HCEC 1CT (cell line): Measurements from ENCODE around the gene NRXN2.

ENCODE experiments used
- DNase-seq: peaks from one replicate; pipeline ENCODE4 v3.0.0-alpha.2; 2017

Gene NRXN2

DNA sequence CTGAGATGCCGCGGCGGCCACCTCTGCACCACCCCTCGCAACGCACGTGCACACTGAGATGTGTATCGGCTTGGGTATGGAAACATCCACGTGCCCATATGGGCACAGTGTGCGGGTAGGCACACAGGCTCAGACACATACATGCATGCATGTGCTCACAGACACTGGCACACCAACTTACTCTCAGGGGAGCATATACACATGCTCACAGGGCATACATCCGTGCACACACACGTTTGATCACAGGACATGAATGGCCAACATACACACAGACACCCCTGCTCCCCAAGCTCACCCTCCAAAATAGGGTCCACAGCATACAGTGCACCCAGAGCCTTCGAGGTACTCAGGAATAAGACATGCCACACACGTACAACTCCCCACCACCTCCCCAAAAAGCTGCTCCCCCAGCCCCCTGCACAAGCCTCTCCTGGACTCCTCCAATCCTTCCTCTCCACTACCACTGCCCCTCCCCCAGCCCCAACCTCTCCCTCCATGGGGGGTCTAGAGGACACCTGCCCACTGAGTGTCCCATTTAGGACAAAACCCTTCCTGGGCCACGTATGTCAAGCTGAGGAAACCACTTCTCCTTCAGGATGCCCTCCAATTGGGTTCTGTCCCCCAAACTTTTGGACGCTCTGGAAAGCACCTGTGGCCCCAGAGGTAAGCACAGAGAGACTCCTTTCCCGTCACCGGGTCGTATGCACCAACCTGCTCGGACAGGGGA is 78.9 kb downstream of the NRXN2 start:
- DNase-seq, result no peak

DNA sequence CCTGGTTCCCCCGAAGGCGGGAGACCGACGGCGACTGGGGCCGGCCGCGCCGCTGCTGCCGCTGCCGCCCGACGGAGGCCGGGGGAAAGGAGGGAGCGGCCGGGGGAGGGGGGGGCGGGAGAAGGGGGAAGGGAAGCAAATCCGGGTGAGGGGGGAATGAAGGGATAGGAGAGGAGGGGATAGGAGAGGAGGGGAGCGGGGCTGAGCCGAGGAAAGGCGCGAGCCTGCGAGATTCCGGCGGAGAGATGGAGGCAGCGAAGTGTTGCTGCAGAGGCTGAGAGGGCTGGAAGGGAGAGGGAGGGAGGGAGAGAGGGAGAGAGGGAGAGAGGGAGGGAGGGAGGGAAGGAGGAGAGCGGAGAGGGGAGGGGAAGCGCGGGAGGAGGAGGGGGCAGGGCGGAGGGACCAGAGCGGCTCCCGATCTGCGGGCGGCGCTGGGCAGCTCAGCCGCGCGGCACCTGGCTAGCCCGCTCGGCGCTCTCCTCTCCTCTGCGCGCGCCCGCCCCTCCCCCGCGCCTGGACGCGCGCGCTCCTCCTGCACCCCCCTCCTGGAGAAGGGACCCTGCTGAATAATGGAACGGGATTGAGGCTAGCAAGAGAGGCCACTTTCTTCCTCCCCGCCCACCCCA is 79.6 kb downstream of the NRXN2 start:
- DNase-seq, result no peak

DNA sequence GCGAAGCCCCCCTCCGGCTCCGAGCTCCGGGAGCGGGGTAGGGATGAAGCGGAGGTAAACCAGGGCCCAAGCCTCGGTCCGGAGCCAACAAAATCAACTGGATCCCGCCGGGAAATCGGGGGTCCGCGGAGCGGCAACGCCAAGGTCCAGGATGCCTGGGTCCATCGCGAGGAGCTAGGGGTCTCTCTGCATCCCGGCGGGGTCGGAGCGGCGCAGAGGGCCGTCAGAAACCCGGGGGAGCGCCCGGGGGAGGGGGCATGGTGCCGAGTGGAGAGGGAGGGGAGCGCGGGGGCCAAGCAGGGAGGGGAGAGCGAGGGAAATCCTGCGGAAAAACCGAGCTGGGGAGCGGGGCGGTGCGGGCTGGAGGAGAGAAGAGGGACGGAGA is 80.1 kb downstream of the NRXN2 start:
- DNase-seq, result no peak

DNA sequence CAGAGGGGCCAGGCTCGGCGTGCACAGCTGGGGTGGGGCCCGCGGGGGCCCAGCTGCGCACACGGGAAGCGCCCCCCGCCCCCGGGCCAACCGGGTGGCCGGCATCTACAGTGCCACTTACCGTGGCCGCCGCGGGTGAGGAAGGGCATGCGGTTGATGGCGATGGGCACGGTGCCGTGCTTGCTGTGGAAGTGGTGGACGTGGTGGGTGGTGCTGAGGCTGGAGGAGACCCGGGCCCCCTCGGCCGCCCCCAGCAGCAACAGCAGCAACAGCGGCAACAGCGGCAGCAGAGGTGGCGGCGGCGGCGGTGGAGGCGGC is 80.6 kb downstream of the NRXN2 start:
- DNase-seq, result no peak

DNA sequence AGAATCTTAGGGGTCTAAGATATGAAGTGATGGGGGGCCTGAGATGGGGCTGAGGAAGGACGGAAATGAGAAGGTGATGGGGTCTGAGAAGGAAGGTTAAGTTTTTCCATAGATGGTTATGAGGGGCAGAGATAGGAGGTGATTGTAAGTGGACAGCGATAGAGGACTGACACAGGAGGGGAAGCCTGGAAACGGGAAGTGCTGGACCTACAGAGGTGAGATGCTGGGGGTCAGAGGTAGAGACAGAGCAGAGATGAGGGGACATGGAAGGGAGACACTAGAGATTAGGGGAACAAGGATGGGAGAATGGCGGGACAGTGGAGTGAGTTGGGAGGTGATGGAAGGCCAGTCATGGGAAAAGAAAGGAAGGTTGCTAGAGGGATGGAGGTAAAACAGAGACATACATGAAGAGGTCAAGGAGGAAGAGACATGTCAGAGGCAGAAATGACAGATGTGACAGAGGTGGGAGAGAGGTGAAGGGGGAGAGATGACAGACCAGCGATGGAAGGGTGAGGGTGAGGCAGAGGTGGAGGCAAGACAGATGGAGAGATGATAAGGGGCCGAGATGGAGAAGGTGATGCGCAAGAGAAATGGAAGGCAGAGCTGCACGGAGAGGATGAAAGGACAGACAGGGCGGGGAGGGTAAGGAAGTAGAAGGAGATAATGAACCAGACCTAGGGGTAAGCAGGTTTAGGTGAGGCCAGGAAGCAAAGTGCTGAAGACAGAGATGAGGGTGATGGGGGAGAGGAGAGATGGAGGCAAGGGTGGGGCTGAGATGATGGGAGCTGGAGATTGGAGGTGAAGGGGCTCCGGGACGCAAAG is 81.2 kb downstream of the NRXN2 start:
- DNase-seq, result no peak

DNA sequence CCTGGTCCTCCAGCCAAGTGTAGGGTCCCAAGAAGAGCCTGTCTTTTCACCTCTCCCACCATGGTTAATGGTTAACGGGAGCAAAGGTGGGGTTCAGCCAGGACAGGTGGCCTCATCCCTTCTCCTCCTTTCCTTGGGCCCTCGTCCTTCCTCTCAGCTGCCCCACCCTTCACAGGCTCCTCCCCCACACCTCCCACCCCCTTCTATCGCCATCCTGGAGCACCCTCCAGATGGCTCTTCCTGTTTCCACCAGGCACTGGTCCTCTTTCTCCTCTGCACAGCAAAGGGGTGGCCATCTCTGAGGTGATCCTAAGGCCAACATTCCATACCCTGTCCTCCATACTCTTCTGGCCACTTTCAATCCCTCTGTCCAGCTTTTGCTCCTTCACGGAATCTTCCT is 83.1 kb downstream of the NRXN2 start:
- DNase-seq, result no peak

- no peak for DNase-seq
These were observed 84.2 kb downstream of the NRXN2 start for GRCh38 chr11:64638829-64639228.

DNA sequence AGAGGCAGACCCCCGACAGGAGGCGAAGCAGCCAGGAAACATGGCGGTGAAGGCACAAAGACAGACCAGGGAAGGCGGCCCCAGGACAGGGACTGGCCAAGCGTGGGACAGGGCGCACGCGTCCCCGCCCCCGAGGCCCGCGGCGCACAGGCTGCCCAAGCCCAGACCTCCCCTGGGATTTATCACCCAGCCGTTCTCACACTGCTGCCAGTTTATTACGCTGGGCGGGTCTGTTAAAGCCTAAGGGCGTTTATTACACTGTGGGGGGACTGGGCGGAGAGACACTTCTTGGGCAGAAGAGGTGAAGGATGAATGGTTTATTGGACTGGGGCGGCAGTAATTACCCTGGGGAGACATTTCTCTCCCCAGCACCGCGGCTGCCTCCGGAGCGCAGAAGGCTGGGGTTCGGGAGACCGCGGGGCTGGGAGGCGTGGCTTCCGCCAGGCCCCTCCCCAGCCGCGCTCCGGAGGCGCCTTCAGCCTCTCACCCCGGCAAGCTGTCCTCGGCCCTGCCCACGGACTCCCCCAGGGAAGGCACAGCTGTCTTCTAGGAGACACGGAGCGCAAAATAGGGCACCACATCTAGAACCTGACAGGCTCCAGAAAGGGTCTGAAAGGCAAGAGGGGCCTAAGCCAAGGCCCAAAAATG is 84.9 kb downstream of the NRXN2 start:
- no peak for DNase-seq

DNA sequence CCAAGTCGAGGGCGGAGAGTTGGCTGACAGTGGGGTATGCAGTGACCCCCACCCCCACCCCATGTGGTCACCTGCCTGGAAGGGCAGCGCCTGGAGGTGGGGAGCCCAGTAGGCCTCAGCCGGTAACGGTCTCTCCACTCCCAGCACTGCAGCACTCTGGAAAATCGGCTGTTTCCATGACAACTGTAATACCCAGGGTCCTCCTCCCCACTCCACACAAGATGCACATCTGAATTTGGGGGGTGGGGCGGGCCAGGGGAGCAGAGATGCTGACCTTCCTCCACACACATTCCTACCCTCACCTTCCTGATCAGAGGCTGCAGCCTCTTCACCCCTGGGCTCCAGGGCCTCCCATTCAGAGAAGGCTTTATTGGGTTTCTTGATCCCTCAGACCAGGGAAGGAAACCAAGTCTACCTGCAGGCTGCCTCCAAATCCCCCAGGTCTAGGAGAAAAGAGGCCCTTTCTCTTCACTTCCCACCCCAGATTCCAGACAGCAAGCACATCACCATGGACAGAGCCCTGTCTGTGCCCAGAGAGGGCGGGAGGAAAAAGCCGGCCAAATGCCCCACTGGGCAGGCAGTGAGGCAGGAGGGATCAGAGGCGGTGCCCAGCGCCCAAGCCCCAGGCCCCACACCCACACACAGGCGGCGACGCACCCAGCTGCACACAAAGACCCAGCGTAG is 85.5 kb downstream of the NRXN2 start:
- no peak for DNase-seq

- DNase-seq, result no peak
These were observed 89.3 kb downstream of the NRXN2 start for GRCh38 chr11:64633555-64634159.

DNA sequence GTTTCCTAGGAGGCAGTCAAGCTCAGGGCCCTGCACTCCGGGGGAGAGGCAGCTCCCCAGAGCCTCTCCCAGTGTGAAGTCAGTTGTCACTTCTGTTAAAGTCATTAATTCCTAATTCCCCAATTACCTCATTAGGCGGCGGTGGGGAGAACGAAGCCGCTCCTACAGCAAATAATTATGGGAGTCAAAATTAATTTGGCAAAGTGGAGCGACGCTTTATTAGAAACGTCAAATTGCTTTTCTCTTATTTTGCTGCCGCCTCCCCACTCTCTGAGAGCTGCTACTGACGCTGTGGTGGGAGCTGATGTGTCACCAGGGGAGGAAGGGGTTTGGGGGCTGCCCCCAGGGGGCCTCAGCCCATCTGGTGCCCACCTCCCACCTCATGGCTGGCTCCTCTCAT is 90.3 kb downstream of the NRXN2 start:
- no peak for DNase-seq

DNA sequence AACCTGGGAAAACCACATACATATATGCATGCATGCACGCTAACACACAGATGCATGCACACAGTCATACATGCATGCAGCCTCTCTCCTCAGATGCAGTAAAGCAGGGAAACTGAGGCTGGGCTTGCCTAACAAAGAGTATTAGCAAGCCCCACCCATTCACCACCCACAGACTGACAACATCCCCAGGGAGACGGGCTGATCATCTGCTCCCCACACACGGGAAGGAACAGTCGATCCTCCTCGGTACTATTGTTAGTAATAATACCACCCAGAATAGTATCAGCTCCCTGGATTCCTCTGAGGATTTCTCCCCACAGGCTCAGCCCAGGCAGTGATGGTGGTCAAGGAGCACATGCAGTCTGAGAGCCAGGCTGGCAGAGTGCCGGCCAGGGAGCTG is 90.8 kb downstream of the NRXN2 start:
- no peak for DNase-seq

GRCh38 chr11:64631675-64632074 is 91.3 kb downstream of the NRXN2 start:
- DNase-seq, result no peak

DNA sequence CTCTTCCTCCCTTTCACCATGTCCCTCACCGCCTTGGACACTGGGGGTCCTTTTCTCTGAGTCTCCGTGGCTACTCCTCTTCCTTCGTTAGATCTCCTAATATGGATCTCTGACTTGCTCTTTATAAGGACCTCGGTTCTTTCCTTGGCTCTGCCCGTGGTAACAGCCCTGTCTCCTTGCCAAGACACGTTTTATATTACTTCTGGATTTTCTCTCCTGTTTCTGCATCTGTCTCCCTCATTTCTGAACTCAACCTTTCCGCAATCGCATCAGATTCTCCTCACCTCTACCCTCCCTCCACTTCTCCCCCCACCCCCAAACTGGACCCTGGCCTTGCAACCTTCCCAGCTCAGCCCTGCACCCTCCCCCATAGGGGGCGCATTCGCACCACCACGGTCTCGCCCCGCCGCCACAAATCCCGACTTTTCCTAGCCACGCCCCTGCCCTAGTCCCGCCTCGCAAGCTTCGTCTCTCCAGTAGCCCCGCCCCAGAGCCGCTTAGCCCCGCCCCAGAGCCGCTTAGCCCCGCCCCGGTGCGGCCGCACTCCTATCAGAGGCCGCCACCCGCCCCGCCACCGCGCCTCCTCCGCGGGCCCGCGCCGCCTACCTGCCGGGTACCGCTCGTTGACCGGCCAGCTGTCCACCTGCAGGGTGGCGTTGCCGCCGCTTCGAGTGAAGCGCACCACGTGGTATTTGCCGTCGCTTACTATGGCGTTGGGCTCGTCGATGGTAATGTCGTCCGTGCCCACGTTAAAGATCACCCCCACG is 93.0 kb downstream of the NRXN2 start:
- DNase-seq, result no peak

DNA sequence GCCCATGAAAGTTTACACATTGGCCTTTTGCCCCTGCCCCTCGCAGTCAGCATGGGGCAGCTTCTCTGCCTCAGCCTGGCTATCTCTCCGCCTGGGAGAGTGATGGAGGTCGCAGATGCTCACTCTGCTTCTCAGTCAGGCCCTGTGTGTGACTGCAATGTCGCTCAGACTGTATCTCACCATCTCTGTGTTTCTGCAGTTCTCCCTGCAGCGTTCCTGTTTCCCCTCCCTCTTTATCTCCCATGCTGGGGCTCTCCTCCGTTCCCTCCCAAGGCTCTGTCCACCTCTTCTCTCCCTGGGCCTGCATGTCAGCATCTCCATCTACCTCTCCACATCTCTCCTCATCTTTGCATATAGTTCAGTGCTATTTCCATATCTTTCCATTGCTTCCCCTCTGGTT is 93.9 kb downstream of the NRXN2 start:
- DNase-seq, result no peak

- DNase-seq, result no peak
These were observed 94.4 kb downstream of the NRXN2 start for GRCh38 chr11:64628596-64628995.

DNA sequence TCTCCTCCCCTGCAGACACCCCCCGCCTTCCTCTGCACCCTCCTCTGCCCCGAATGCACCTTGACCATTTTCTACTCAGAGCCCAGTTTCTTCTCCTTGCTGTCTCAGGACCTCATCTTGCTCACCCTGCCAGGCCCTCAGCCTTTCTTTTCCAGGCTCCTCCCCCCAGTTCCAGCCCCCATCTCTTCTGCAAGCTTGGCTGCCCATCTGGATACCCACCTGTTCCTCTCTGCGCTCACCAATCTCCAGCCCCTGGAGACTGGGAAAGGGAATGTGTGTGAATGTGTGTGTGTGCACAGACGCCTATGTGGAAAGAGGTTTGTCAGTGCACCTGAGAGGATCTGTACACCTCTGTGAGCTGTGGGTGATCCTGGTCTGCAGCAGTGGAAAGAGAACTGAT is 95.6 kb downstream of the NRXN2 start:
- DNase-seq, result no peak

DNA sequence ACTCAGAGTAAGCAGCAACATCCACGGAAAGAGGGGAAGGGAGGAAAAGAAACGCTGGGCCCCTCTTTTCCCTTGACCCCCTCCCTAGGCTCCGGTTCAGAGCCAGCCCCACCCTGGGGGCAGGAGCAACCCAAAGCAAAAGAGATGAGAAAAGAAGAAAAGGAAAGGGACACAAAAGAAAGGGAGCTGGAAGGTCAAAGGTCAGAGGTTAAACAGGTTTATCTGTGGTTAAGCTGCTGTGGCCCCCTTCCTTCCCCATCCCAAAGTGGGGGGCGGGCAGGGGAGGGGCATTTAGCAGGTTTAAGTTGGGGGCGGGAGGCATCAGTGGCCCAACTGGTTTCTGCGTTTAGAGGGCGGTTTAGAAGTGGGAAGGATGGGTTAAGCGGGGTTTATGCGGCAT is 96.4 kb downstream of the NRXN2 start:
- no peak for DNase-seq

DNA sequence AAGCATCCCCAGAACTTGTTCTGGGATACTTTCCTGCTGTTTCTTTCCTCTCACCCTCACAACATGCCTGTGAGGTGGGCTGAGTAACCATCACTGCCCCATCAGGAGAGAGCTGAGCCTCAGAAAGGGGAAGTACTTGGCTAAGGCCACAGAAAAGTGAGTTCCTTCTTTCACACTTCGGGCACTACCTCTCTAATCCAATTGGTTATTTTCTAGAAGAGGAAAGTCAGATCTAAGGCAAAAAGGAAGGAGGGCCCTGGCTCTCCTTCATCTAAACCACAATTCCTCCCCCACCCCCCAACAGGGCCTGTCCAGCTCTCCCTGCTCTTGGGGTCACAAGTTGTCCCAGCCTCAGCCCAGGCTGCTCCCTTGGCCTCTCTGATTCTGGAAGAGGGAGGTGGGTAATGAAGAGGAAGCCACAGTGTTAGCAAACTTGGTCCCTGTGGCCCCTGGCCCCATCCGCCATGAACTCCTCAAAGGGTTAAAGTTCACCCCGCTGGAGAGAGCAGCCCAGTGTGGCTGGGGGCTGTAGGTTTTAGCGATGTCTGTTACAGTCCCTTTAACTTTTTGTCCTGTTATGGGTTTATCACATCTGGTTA is 98.0 kb downstream of the NRXN2 start:
- DNase-seq, result no peak

- no peak for DNase-seq
These were observed 100.3 kb downstream of the NRXN2 start for GRCh38 chr11:64622681-64623080.

DNA sequence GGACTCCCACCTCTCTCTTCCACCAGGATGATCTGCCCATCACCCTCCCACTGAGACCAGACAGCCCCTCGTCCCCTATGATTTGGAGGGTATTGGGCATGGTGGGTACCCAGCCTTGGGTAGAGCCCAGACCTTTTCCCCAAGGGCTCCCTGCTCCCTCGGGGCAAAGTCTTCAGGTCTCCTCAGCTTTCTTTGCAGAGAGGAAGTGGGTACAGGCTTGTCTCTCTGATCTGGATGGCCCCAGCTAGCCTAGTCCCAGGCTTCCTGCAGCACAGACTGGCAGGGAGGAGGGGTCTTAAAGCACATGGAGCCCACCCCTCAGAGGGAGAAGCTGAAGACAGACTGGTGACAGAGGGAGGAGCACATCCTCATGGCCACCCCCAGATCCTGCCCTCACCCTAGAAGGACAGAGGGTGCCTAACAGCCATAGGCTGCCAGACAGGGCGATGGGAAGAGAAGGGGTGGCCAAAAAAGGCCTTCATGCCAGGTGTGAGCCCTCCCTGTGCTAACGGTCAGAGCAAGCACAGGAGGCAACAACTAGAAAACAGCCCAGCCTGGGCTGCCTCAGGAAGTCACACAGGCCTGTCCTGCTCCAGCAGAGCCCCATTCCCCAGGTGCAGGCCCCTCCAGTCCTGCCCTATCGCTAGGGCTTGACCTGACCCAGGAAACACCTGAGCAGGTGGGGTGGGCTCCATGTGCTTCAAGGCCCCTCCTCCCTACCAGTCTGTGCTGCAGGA is 101.5 kb downstream of the NRXN2 start:
- DNase-seq, result no peak
